Lung (tissue), 12 donors: ENCODE data around the gene MMRN1. TPM values are rescaled to one million over a fixed set of nuclear protein-coding genes. Genes with fewer than 3 reads are reported as not detected.
A peak's percentile ranks its signal among the peaks of the same experiment; 100 is the strongest.

Source experiments
- ATAC-seq: fragments of 200-7000 bp; cut with Tn5 transposase; one replicate; pipeline ENCODE4 v1.9.1; 2020; ENCODE audit warnings: moderate number of reproducible peaks; ENCODE audit not compliant: insufficient read depth, low FRiP score
- DNase-seq, 3 donors: peaks; one replicate each; pipeline ENCODE4 v3.0.0-alpha.2; 2013 to 2017
- H3K27ac ChIP-seq, 2 donors: one replicate each; pipeline ENCODE4 v1.5.1; 2013; ENCODE audit warnings: mild to moderate bottlenecking in 2 of 2, moderate library complexity in 2 of 2, control low read depth in 1 of 2, inconsistent platforms in 1 of 2, low read depth in 1 of 2, low read length in 1 of 2
- H3K27me3 ChIP-seq, 3 donors: one replicate each; pipeline ENCODE4 v1.5.1; 2013; ENCODE audit warnings: low read length in 2 of 3; ENCODE audit not compliant: control insufficient read depth in 3 of 3, insufficient read depth in 3 of 3
- H3K36me3 ChIP-seq, 4 donors: one replicate each; pipeline ENCODE4 v1.5.1; 2013; ENCODE audit warnings: low read length in 4 of 4, mild to moderate bottlenecking in 1 of 4, moderate library complexity in 1 of 4; ENCODE audit not compliant: control insufficient read depth in 4 of 4, insufficient read depth in 4 of 4
- H3K4me1 ChIP-seq, 5 donors: one replicate each; pipeline ENCODE4 v1.5.1; 2013; ENCODE audit warnings: low read length in 5 of 5, mild to moderate bottlenecking in 2 of 5, moderate library complexity in 1 of 5; ENCODE audit not compliant: control insufficient read depth in 5 of 5, insufficient read depth in 5 of 5
- H3K4me3 ChIP-seq: one replicate; pipeline ENCODE4 v1.5.1; 2013; ENCODE audit warnings: mild to moderate bottlenecking, control low read depth, moderate library complexity
- H3K9ac ChIP-seq, 2 donors: one replicate each; pipeline ENCODE4 v1.5.1; 2013; ENCODE audit warnings: low read length in 2 of 2, control low read depth in 1 of 2; ENCODE audit not compliant: insufficient read depth in 1 of 2
- H3K9me3 ChIP-seq, 4 donors: one replicate each; pipeline ENCODE4 v1.5.1; 2013; ENCODE audit warnings: low read length in 3 of 4, mild to moderate bottlenecking in 1 of 4, moderate library complexity in 1 of 4; ENCODE audit not compliant: control insufficient read depth in 4 of 4, insufficient read depth in 3 of 4
- CTCF ChIP-seq: IDR thresholded peaks from 2 replicates; pipeline ENCODE4 v1.5.1; 2012; ENCODE audit warnings: mild to moderate bottlenecking; ENCODE audit errors: control extremely low read depth, extremely low read depth
- WGBS, 2 donors: extraction: QIAGEN DNeasy Blood & Tissue Kit; methylation state at CpG; one replicate each; pipeline ENCODE4 v1.1.7; 2013; 5-methylcytosine and 5-hydroxymethylcytosine counted together
- polyA plus RNA-seq, 2 donors: library from polyadenylated mRNA; stranded (reverse); fragments of 200-250 nt; gene quantifications; one replicate each; pipeline ENCODE4 v1.2.1, GENCODE V29; 2013
- total RNA-seq, 2 donors: library from RNA; depleted of rRNA in 1 of 2; stranded (reverse); fragments of >200 nt in 1 of 2; gene quantifications; one replicate each; pipeline ENCODE4 v1.2.1, GENCODE V29; 2014 to 2021
- donor health status: control.
- donor health status: control.
- donor health status: Bipolar disorder and iron deficiency.
- donor health status: healthy.
- donor health status: DM: yes; HTN: yes; CAD: no.

The MMRN1 gene
- total and polyA plus RNA-seq, 4 donors: 10.2 to 37.4 (median 26.2) TPM

- H3K36me3 ChIP-seq: no peaks in the 10 kb centered on the region
- TF ChIP-seq CTCF: no peak
- no peak overlapping the region for H3K9ac ChIP-seq
- WGBS, 2 donors: 62 to 78% methylated on average over 1 of the region's 1 CpG
- DNase-seq (peak in 1 of 3 donors; percentile 37), ATAC-seq (no peak)
- no peaks in the 10 kb centered on the region for H3K9me3 ChIP-seq
- no peaks in the 10 kb centered on the region for H3K4me1 ChIP-seq
- no peak overlapping the region for H3K27ac ChIP-seq
- no peak overlapping the region for H3K4me3 ChIP-seq
- no peaks in the 10 kb centered on the region for H3K27me3 ChIP-seq
Measured at GRCh38 chr4:89914609-89915550, 20.2 kb downstream of the MMRN1 start.

- no peak for DNase-seq
- no peak for ATAC-seq
- H3K9me3 ChIP-seq: no peaks in the 10 kb centered on the region
Measured at GRCh38 chr4:89915937-89916336, 21.3 kb downstream of the MMRN1 start.

GRCh38 chr4:89922848-89923416 is 28.3 kb downstream of the MMRN1 start:
- ATAC-seq (no peak), DNase-seq (no peak)
- H3K36me3 ChIP-seq: no peaks in the 10 kb centered on the region
- TF ChIP-seq CTCF: no peak
- no peaks in the 10 kb centered on the region for H3K4me1 ChIP-seq
- no peaks in the 10 kb centered on the region for H3K9me3 ChIP-seq
- H3K4me3 ChIP-seq: no peak overlapping the region
- WGBS, 2 donors: 84 to 88% methylated on average over 5 of the region's 5 CpGs
- no peaks in the 10 kb centered on the region for H3K27me3 ChIP-seq
- no peak overlapping the region for H3K9ac ChIP-seq
- H3K27ac ChIP-seq: no peak overlapping the region

More at GRCh38 chr4:89915937-89916336, 21.3 kb downstream of the MMRN1 start:
- no peak for TF ChIP-seq CTCF
- WGBS, 2 donors: 41 to 61% methylated on average over 3 of the region's 3 CpGs
- no peaks in the 10 kb centered on the region for H3K27me3 ChIP-seq
- H3K9ac ChIP-seq: no peak overlapping the region
- no peaks in the 10 kb centered on the region for H3K36me3 ChIP-seq
- H3K4me1 ChIP-seq: no peaks in the 10 kb centered on the region
- no peak overlapping the region for H3K27ac ChIP-seq
- no peak overlapping the region for H3K4me3 ChIP-seq
